ENCODE data around the gene FOSL2.

FOSL2 gene

GRCh38 chr2:28411956-28412609 is 19.4 kb downstream of the FOSL2 start:
- H3K9me3 ChIP-seq (ENCODE audit: insufficient read depth, low read depth, low read length), result no peaks in the 10 kb centered on the region
- H3K9ac ChIP-seq (ENCODE audit: low read depth, low read length), result no peak overlapping the region
- no peak overlapping the region for H3K27ac ChIP-seq (ENCODE audit: low read length)
- peaks cover 9% of the 10 kb centered on the region; the same call in 1 of the 2 replicates for H3K4me1 ChIP-seq (ENCODE audit: insufficient read depth, low read length)
- H3K4me3 ChIP-seq (ENCODE audit: low read length), result no peak overlapping the region
- H3K36me3 ChIP-seq (ENCODE audit: insufficient read depth, low read depth, low read length), result no peaks in the 10 kb centered on the region
- no peaks in the 10 kb centered on the region for H3K27me3 ChIP-seq (ENCODE audit: insufficient read depth, low read length)

DNA sequence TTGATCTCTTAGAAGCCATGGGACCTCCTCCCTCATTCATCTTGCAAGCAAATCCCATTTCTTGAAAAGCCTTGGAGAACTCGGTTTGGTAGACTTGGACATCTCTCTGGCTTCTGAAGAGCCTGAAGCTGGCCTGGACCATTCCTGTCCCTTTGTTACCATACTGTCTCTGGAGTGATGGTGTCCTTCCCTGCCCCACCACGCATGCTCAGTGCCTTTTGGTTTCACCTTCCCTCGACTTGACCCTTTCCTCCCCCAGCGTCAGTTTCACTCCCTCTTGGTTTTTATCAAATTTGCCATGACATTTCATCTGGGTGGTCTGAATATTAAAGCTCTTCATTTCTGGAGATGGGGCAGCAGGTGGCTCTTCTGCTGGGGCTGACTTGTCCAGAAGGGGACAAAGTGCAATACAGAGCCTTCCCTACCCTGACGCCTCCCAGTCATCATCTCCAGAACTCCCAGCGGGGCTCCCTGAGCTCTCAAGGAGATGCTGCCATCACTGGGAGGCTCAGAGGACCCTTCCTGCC is 20.0 kb downstream of the FOSL2 start:
- H3K4me1 ChIP-seq (ENCODE audit: insufficient read depth, low read length), result peaks cover 9% of the 10 kb centered on the region; the same call in 1 of the 2 replicates
- H3K4me3 ChIP-seq (ENCODE audit: low read length), result no peak overlapping the region
- no peak overlapping the region for H3K27ac ChIP-seq (ENCODE audit: low read length)
- no peak overlapping the region for H3K9ac ChIP-seq (ENCODE audit: low read depth, low read length)
- H3K9me3 ChIP-seq (ENCODE audit: insufficient read depth, low read depth, low read length), result no peaks in the 10 kb centered on the region
- no peaks in the 10 kb centered on the region for H3K36me3 ChIP-seq (ENCODE audit: insufficient read depth, low read depth, low read length)
- H3K27me3 ChIP-seq (ENCODE audit: insufficient read depth, low read length), result no peaks in the 10 kb centered on the region

DNA sequence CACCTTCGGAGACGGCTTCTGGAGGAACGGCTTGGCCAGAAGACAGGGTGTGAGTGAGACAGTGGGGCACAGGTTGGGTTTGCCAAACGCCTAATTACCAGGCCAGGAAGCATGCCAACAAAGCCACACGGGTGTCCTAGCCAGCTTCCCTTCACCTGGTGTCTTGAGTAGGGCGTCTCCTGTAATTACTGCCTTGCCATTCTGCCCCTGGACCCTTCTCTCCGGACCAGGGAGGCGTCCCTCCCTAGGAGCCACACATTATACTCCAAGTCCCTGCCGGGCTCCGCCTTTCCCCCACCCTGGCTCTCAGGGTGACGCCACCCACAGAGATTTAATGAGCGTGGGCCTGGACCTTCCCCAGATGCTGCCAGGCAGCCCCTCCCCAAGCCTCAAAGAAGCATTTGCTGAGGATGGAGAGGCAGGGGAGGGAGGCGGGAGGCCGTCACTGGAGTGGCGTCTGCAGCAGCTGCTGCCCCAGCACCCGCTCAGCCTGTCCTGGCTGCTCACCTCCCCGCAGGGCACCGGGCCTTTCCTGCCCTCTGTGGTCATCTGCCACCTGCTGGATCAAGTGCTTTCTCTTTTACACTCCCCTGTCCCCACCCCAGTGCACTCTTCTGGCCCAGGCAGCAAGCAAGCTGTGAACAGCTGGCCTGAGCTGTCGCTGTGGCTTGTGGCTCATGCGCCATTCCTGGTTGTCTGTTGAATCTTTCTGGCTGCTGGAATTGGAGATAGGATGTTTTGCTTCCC is 20.7 kb downstream of the FOSL2 start:
- no peaks in the 10 kb centered on the region for H3K36me3 ChIP-seq (ENCODE audit: insufficient read depth, low read depth, low read length)
- no peak overlapping the region for H3K27ac ChIP-seq (ENCODE audit: low read length)

GRCh38 chr2:28413899-28414295 is 21.2 kb downstream of the FOSL2 start:
- Histone ChIP-seq H3K27ac (ENCODE audit: low read length) (no peak overlapping the region), H3K4me1 (ENCODE audit: insufficient read depth, low read length) (peaks cover 9% of the 10 kb centered on the region; the same call in 1 of the 2 replicates), H3K9ac (ENCODE audit: low read depth, low read length) (no peak overlapping the region), H3K27me3 (ENCODE audit: insufficient read depth, low read length) (no peaks in the 10 kb centered on the region), H3K36me3 (ENCODE audit: insufficient read depth, low read depth, low read length) (no peaks in the 10 kb centered on the region), H3K4me3 (ENCODE audit: low read length) (no peak overlapping the region), H3K9me3 (ENCODE audit: insufficient read depth, low read depth, low read length) (no peaks in the 10 kb centered on the region)

More for the DNA sequence above, 20.7 kb downstream of the FOSL2 start:
- H3K9me3 ChIP-seq (ENCODE audit: insufficient read depth, low read depth, low read length), result no peaks in the 10 kb centered on the region
- no peak overlapping the region for H3K4me3 ChIP-seq (ENCODE audit: low read length)
- H3K9ac ChIP-seq (ENCODE audit: low read depth, low read length), result no peak overlapping the region
- H3K27me3 ChIP-seq (ENCODE audit: insufficient read depth, low read length), result no peaks in the 10 kb centered on the region
- peaks cover 9% of the 10 kb centered on the region; the same call in 1 of the 2 replicates for H3K4me1 ChIP-seq (ENCODE audit: insufficient read depth, low read length)

- peaks cover 9% of the 10 kb centered on the region; the same call in 1 of the 2 replicates for H3K4me1 ChIP-seq (ENCODE audit: insufficient read depth, low read length)
- no peaks in the 10 kb centered on the region for H3K27me3 ChIP-seq (ENCODE audit: insufficient read depth, low read length)
- H3K27ac ChIP-seq (ENCODE audit: low read length), result no peak overlapping the region
- H3K36me3 ChIP-seq (ENCODE audit: insufficient read depth, low read depth, low read length), result no peaks in the 10 kb centered on the region
- H3K9me3 ChIP-seq (ENCODE audit: insufficient read depth, low read depth, low read length), result no peaks in the 10 kb centered on the region
- no peak overlapping the region for H3K9ac ChIP-seq (ENCODE audit: low read depth, low read length)
- no peak overlapping the region for H3K4me3 ChIP-seq (ENCODE audit: low read length)
These were observed 21.9 kb downstream of the FOSL2 start for GRCh38 chr2:28414583-28414982.

DNA sequence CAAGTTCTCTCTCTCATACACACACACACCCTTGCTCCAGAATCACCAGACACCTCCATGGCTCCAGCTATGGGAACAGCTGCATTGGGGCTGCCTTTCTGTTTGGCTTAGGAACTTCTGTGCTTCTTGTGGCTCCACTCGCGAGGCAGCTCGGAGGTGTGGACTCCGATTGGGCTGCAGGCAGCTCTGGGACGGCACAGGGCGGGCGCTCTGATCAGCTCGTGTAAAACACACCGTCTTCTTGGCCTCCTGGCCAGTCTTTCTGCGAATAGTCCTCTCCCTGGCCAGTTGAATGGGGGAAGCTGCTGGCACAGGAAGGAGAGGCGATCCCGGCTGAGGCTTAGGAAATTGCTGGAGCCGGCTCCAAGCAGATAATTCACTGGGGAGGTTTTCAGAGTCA is 22.4 kb downstream of the FOSL2 start:
- Histone ChIP-seq H3K4me3 (ENCODE audit: low read length) (no peak overlapping the region), H3K9me3 (ENCODE audit: insufficient read depth, low read depth, low read length) (no peaks in the 10 kb centered on the region), H3K27ac (ENCODE audit: low read length) (no peak overlapping the region), H3K27me3 (ENCODE audit: insufficient read depth, low read length) (no peaks in the 10 kb centered on the region), H3K36me3 (ENCODE audit: insufficient read depth, low read depth, low read length) (no peaks in the 10 kb centered on the region), H3K4me1 (ENCODE audit: insufficient read depth, low read length) (peaks cover 9% of the 10 kb centered on the region; the same call in 1 of the 2 replicates), H3K9ac (ENCODE audit: low read depth, low read length) (no peak overlapping the region)

- peaks cover 9% of the 10 kb centered on the region; the same call in 1 of the 2 replicates for H3K4me1 ChIP-seq (ENCODE audit: insufficient read depth, low read length)
- H3K9ac ChIP-seq (ENCODE audit: low read depth, low read length), result no peak overlapping the region
- no peaks in the 10 kb centered on the region for H3K9me3 ChIP-seq (ENCODE audit: insufficient read depth, low read depth, low read length)
- no peaks in the 10 kb centered on the region for H3K36me3 ChIP-seq (ENCODE audit: insufficient read depth, low read depth, low read length)
- H3K27me3 ChIP-seq (ENCODE audit: insufficient read depth, low read length), result no peaks in the 10 kb centered on the region
- H3K4me3 ChIP-seq (ENCODE audit: low read length), result no peak overlapping the region
- H3K27ac ChIP-seq (ENCODE audit: low read length), result no peak overlapping the region
These were observed 23.1 kb downstream of the FOSL2 start for GRCh38 chr2:28415715-28416114.

DNA sequence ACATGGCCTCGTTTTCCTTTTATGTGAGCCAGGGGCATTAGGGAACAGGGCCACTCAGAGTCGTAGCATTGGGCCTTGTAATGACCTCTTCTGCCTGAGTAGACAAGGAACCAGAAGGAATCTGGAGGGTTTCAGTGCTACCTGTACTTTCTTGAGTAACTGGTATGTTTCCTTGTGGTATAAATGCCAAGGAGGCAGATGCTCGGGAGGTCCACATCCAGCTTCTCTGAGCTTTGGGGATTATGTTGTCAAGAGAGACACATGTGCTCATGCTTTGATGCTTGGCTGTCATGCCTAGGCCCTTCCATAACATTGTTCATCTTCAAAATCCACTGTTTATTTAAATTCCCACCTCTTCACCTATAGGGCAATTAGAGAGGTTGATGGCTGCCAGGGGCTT is 26.3 kb downstream of the FOSL2 start:
- H3K4me3 ChIP-seq (ENCODE audit: low read length), result no peak overlapping the region
- no peak overlapping the region for H3K27ac ChIP-seq (ENCODE audit: low read length)
- H3K27me3 ChIP-seq (ENCODE audit: insufficient read depth, low read length), result no peaks in the 10 kb centered on the region
- no peak overlapping the region for H3K9ac ChIP-seq (ENCODE audit: low read depth, low read length)
- no peaks in the 10 kb centered on the region for H3K36me3 ChIP-seq (ENCODE audit: insufficient read depth, low read depth, low read length)
- peaks cover 3% of the 10 kb centered on the region; the same call in 1 of the 2 replicates for H3K4me1 ChIP-seq (ENCODE audit: insufficient read depth, low read length)
- no peaks in the 10 kb centered on the region for H3K9me3 ChIP-seq (ENCODE audit: insufficient read depth, low read depth, low read length)

GRCh38 chr2:28419443-28420270 is 27.0 kb downstream of the FOSL2 start:
- Histone ChIP-seq H3K4me3 (ENCODE audit: low read length) (no peak overlapping the region), H3K36me3 (ENCODE audit: insufficient read depth, low read depth, low read length) (no peaks in the 10 kb centered on the region), H3K9me3 (ENCODE audit: insufficient read depth, low read depth, low read length) (no peaks in the 10 kb centered on the region), H3K27ac (ENCODE audit: low read length) (no peak overlapping the region), H3K9ac (ENCODE audit: low read depth, low read length) (no peak overlapping the region), H3K4me1 (ENCODE audit: insufficient read depth, low read length) (no peaks in the 10 kb centered on the region), H3K27me3 (ENCODE audit: insufficient read depth, low read length) (no peaks in the 10 kb centered on the region)

DNA sequence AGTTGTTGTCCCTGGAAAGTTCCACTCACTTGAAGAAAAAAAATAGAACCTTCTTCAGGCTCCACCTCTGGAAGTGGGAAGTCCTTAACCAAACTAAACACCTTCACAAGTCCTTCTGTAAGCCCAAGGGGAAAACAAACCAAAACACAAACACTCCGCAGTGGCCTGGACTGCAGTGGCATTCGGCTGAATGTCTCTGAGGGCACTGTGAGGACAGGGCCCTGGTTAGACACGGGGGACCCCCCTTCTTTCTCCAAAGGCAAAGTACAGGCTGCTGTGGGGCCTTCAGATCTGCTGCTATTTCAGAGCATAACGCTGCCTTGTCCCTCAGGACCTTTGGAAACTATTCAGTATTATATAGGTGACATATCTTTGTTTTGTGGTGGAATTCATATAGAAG is 28.1 kb downstream of the FOSL2 start:
- H3K27ac ChIP-seq (ENCODE audit: low read length), result no peak overlapping the region
- no peaks in the 10 kb centered on the region for H3K36me3 ChIP-seq (ENCODE audit: insufficient read depth, low read depth, low read length)
- H3K27me3 ChIP-seq (ENCODE audit: insufficient read depth, low read length), result no peaks in the 10 kb centered on the region
- no peaks in the 10 kb centered on the region for H3K4me1 ChIP-seq (ENCODE audit: insufficient read depth, low read length)
- H3K4me3 ChIP-seq (ENCODE audit: low read length), result no peak overlapping the region
- no peak overlapping the region for H3K9ac ChIP-seq (ENCODE audit: low read depth, low read length)
- no peaks in the 10 kb centered on the region for H3K9me3 ChIP-seq (ENCODE audit: insufficient read depth, low read depth, low read length)

DNA sequence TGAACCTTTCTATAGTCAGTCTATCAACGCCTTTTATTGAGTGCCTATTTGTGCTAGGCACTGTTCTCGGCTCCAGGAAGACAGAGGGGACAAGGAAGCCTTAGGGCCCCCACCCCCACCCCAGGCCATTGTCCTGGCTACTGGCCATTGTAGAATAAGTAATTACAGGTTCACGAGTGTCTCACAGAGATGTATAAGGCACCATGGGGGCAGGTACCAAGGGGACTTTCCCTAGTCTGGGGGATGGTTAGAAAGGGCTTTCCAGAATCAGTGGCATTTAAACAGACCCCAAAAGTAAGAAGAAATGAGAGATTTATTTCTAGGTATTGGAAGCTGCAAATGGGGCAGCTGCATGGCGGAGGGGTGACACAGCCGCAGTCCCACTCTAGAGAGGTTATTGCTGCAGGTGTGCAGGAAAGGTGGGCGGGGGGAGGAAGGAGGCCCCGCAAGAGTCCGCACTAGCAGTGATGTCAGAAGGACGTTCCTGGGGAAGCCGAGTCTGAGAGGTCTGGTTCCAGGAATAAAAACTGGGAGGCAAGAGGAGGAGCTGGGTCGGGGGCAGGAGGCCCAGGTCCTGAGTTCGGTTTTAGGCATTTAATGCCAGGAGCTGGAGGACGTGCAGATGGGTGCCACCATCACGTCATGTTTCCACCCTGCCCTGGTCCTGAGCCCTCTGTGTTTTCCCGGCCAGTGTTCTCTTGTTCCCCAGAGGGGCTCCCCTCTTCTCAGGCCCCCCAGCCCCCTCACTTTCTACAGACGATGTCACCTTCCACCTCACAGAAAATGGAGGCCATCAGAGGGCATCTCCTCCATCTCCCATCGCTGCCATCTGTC is 30.5 kb downstream of the FOSL2 start:
- H3K36me3 ChIP-seq (ENCODE audit: insufficient read depth, low read depth, low read length), result no peaks in the 10 kb centered on the region
- H3K4me3 ChIP-seq (ENCODE audit: low read length), result no peak overlapping the region
- H3K4me1 ChIP-seq (ENCODE audit: insufficient read depth, low read length), result no peaks in the 10 kb centered on the region
- no peaks in the 10 kb centered on the region for H3K9me3 ChIP-seq (ENCODE audit: insufficient read depth, low read depth, low read length)
- no peaks in the 10 kb centered on the region for H3K27me3 ChIP-seq (ENCODE audit: insufficient read depth, low read length)
- no peak overlapping the region for H3K27ac ChIP-seq (ENCODE audit: low read length)
- H3K9ac ChIP-seq (ENCODE audit: low read depth, low read length), result no peak overlapping the region
